ENCODE measurements around the gene TPX2.

DNA sequence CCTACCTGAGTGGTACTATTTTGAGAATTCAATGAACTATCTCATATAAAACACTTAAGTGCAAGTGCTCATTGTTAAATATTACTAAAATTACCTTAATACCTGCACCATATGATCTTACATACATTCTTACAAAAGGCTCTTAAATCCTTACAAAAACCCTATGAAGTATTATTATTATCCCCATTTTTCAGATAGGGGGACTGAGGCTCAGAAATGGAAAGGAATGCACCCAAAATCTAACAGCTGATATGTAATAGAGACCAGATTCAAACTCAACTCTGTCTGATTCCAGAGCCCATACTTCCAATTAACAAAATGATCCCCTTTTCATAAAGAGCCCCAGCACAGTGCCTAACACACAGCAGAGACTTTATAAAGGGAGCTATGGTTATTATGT lies 33.9 kb upstream of the TPX2 start:
- TF ChIP-seq POLR2A (IDR thresholded peaks at IDR 0.05) = no peak
- TF ChIP-seq, protein P1, sequence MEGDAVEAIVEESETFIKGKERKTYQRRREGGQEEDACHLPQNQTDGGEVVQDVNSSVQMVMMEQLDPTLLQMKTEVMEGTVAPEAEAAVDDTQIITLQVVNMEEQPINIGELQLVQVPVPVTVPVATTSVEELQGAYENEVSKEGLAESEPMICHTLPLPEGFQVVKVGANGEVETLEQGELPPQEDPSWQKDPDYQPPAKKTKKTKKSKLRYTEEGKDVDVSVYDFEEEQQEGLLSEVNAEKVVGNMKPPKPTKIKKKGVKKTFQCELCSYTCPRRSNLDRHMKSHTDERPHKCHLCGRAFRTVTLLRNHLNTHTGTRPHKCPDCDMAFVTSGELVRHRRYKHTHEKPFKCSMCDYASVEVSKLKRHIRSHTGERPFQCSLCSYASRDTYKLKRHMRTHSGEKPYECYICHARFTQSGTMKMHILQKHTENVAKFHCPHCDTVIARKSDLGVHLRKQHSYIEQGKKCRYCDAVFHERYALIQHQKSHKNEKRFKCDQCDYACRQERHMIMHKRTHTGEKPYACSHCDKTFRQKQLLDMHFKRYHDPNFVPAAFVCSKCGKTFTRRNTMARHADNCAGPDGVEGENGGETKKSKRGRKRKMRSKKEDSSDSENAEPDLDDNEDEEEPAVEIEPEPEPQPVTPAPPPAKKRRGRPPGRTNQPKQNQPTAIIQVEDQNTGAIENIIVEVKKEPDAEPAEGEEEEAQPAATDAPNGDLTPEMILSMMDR (IDR thresholded peaks at IDR 0.05) = no peak
